Measurements from ENCODE around the gene GNAT3.

DNA sequence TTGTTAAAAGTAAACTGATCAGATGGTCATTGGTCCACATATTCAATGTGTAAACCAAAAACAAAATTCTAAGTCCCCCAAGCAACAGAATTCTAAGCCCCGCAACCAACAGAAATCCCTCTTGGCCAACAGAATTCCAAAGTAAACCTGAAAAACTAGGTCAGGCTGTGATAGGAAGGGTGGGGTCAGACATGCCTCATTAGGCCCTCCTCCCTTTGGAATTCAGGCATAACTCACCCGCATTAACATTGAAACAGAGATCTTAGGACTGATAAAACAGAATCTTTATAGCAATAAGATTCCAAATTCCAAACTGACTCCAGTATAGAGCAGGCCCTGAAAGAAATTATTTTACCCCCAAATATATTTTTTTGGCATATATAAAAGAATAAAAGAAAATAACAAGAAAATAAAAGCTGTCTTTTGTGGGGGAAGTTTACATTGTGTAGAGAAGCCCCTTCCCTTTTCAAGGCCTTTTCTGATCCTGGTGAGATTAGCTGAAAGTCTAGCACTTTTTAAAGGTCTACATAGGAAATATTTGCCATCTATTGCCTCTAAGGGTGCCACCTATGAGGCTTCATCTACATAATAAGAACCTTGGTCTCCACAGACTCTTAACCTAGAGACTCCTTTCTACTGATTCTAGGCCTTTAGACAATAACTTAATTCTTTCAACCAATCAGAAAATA lies 30.5 kb downstream of the GNAT3 start:
- TF ChIP-seq POLR2A (IDR thresholded peaks at IDR 0.05) (no peak), CTCF (IDR thresholded peaks at IDR 0.05) (no peak)
